Ureter (tissue), 1 donor: Measurements from ENCODE around the gene TUBB4B. TPM values are rescaled to one million over a fixed set of nuclear protein-coding genes. Genes with fewer than 3 reads are reported as not detected.
A peak's percentile ranks its signal among the peaks of the same experiment; 100 is the strongest.
"Not testable (repeated sequence)": the region's sequence is repeated elsewhere in the genome, so short reads cannot be mapped to it uniquely, and the experiment has no call there.

Experiments used
- DNase-seq: peaks from one replicate; pipeline ENCODE4 v3.0.0-alpha.2; 2020; ENCODE audit warnings: low spot score
- total RNA-seq: library from RNA; stranded (reverse); gene quantifications from one replicate; pipeline ENCODE4 v1.2.4, GENCODE V29; 2023
- donor health status: DM: yes; HTN: yes; CAD: no.

Gene TUBB4B
- total RNA-seq, 1 donor from 2014 or later: 351 TPM

- DNase-seq: peak; percentile 92
These were observed 4.7 kb upstream of the TUBB4B start for GRCh38 chr9:137236238-137236935.

- DNase-seq: no peak
These were observed 4.1 kb upstream of the TUBB4B start for GRCh38 chr9:137236936-137237421.

- no peak for DNase-seq
These were observed 3.0 kb upstream of the TUBB4B start for GRCh38 chr9:137237759-137238726.

- not testable (repeated sequence) for DNase-seq
These were observed 1.4 kb upstream of the TUBB4B start for GRCh38 chr9:137239541-137240200.

GRCh38 chr9:137240318-137240840, 708 bp upstream of the TUBB4B start:
- no peak for DNase-seq

- no peak for DNase-seq
These were observed 592 bp downstream of the TUBB4B start for GRCh38 chr9:137241490-137242268.

GRCh38 chr9:137242269-137243203, 1.4 kb downstream of the TUBB4B start:
- DNase-seq: no peak

- DNase-seq: not testable (repeated sequence)
These were observed 2.2 kb downstream of the TUBB4B start for GRCh38 chr9:137243266-137243625.

GRCh38 chr9:137243626-137244485, 2.8 kb downstream of the TUBB4B start:
- DNase-seq: no peak

GRCh38 chr9:137244486-137245449, 3.7 kb downstream of the TUBB4B start:
- DNase-seq: no peak

GRCh38 chr9:137245450-137246421, 4.6 kb downstream of the TUBB4B start:
- DNase-seq: no peak

GRCh38 chr9:137247135-137247915, 6.2 kb downstream of the TUBB4B start:
- DNase-seq: no peak

- DNase-seq: no peak
These were observed 6.8 kb downstream of the TUBB4B start for GRCh38 chr9:137247916-137248175.

GRCh38 chr9:137250329-137251193, 9.5 kb downstream of the TUBB4B start:
- DNase-seq: no peak

- DNase-seq: no peak
These were observed 10.0 kb downstream of the TUBB4B start, which contains the start of gene STPG3 for GRCh38 chr9:137251194-137251461. Gene STPG3, plus strand, starts transcription at chr9:137251286. Its CDS starts 1 bp downstream, at chr9:137251287.
